ENCODE data around the gene MVD. TPM values are rescaled to one million over a fixed set of nuclear protein-coding genes. Genes with fewer than 3 reads are reported as not detected.

MVD gene, protein sequence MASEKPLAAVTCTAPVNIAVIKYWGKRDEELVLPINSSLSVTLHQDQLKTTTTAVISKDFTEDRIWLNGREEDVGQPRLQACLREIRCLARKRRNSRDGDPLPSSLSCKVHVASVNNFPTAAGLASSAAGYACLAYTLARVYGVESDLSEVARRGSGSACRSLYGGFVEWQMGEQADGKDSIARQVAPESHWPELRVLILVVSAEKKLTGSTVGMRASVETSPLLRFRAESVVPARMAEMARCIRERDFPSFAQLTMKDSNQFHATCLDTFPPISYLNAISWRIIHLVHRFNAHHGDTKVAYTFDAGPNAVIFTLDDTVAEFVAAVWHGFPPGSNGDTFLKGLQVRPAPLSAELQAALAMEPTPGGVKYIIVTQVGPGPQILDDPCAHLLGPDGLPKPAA
- total RNA-seq (ENCODE audit: low replicate concordance), result 59.0 and 60.6 TPM in 2 replicates
- long read RNA-seq, transcript MVD-201 (10 exons, 1,823 nt), result major isoform, 34 of 38 reads
- long read RNA-seq, partial matches to known transcripts, result 1 of 38 reads
- long read RNA-seq, other reads (novel, unspliced or antisense), result 2 of 38 reads

DNA sequence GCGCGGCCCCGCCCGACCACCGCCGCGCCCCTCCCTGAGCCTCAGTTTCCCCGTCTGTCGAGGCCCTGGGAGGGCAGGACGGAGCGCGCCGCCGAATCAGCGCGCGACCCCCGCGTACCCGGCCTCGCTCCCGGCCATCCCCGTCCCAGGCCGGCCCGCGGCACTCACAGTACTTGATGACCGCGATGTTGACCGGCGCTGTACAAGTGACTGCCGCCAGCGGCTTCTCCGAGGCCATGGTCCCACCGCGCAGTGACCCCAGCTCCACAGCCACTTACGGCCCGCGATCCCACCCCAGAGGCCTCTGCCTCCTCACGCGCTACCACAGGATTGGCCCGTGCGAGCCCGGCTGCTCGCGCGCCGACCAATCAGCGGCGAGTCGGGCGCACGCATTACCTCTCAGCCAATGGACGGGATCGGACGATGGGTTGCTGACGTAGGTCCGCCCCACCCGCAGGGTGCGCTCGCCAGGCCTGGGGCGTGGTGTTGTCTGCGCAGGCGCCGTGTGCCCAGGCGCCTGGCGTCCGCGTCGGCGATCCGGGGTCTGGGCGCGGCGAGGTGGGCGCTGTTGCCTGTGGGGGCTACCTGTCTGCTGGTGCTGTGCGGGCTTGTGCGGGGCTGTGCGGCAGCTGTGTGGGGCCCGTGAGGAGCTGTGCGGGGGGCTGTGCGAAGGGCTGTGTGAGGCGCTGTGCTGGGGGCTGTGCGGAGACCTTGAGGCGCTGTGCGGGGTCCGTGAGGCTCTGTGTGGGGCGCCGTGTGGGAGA is at the start of gene MVD:
TSS of gene MVD (minus strand) at position 249 of the 764 bp plus-strand sequence. CDS start at position 238, 11 bp downstream.
- TF ChIP-seq, protein P1, sequence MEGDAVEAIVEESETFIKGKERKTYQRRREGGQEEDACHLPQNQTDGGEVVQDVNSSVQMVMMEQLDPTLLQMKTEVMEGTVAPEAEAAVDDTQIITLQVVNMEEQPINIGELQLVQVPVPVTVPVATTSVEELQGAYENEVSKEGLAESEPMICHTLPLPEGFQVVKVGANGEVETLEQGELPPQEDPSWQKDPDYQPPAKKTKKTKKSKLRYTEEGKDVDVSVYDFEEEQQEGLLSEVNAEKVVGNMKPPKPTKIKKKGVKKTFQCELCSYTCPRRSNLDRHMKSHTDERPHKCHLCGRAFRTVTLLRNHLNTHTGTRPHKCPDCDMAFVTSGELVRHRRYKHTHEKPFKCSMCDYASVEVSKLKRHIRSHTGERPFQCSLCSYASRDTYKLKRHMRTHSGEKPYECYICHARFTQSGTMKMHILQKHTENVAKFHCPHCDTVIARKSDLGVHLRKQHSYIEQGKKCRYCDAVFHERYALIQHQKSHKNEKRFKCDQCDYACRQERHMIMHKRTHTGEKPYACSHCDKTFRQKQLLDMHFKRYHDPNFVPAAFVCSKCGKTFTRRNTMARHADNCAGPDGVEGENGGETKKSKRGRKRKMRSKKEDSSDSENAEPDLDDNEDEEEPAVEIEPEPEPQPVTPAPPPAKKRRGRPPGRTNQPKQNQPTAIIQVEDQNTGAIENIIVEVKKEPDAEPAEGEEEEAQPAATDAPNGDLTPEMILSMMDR (conservative IDR thresholded peaks at IDR 0.05), result no peak
- peak; percentile 98 for DNase-seq (ENCODE audit: extremely low spot score, unreplicated experiment)

DNA sequence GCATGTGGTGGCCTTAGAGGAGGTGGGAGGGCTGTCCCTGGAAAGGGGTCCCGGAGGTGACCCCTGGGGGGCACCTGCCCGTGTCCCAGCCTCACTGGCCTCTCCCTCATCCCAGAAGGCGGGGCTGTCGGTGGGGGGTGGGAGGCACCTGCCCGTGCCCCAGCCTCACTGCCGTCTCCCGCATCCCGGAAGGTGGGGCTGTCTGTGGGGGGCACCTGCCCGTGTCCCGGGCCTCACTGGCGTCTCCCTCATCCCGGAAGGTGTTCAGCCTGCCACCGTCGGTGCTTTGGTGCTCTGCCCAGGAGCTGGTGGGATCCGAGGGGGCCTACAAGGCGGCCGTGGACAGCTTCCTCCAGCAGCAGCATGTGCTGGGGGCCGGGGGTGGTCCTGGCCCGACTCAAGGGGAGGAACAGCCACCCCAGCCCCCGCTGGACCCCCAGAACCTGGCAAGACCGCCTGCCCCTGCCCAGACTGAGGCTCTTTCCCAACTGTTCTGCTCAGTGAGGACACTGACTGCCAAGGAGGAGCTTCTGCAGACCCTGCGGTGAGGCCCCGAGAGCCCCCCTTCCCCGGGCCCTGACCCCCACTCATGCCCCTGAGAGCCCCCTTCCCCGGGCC is 49.6 kb upstream of the MVD start:
- H3K27ac Mint-ChIP-seq, result no peak overlapping the region
- DNase-seq (ENCODE audit: extremely low spot score, unreplicated experiment), result no peak
- H3K9me3 Mint-ChIP-seq, result no peaks in the 10 kb centered on the region
- peaks cover 1% of the 10 kb centered on the region for H3K4me1 Mint-ChIP-seq (ENCODE audit: unreplicated experiment)
- no peaks in the 10 kb centered on the region for H3K27me3 Mint-ChIP-seq
- no peak overlapping the region for H3K4me3 Mint-ChIP-seq
- H3K36me3 Mint-ChIP-seq, result no peaks in the 10 kb centered on the region
- TF ChIP-seq, protein P1 (conservative IDR thresholded peaks at IDR 0.05), result no peak

More for the DNA sequence above, at the start of gene MVD:
- no peaks in the 10 kb centered on the region for H3K36me3 Mint-ChIP-seq
- peak within 1 kb of the TSS; percentile 93 for H3K27ac Mint-ChIP-seq
- H3K4me3 Mint-ChIP-seq, result peak within 1 kb of the TSS; percentile 93
- peaks cover 7% of the 10 kb centered on the region for H3K4me1 Mint-ChIP-seq (ENCODE audit: unreplicated experiment)
- H3K9me3 Mint-ChIP-seq, result no peaks in the 10 kb centered on the region
- no peaks in the 10 kb centered on the region for H3K27me3 Mint-ChIP-seq

DNA sequence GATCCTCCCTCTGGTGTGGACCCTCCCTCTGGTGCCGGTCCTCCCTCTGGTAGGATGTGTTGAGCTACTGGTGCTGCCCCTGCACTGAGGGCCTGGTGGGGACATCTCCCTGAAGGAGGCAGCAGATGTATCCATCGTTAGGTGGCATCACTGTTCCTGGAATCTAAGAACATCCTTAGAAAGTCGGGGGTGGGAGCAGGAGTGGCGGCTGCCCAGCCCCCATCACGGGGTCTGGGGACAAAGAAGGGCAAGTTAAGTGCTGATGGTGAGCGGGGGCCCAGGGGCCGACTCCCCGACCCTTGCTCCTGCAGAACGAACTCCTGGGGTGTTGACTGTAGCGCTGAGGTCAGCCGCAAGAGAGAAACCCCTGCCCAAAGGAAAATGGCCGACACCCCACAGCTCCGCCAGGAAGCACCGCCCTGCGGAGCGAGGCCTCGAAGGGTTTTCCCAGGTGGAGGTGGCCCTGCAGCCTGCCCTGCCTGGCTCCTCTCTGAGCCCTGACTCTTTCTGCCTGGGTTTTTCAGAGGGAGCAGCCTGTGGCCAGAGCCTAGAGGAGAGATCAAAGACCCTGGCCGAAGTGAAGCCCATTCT is 49.0 kb upstream of the MVD start:
- peaks cover 7% of the 10 kb centered on the region for H3K4me1 Mint-ChIP-seq (ENCODE audit: unreplicated experiment)
- H3K27ac Mint-ChIP-seq, result no peak overlapping the region
- TF ChIP-seq, protein P1 (conservative IDR thresholded peaks at IDR 0.05), result no peak
- no peaks in the 10 kb centered on the region for H3K27me3 Mint-ChIP-seq
- no peak overlapping the region for H3K4me3 Mint-ChIP-seq
- no peaks in the 10 kb centered on the region for H3K36me3 Mint-ChIP-seq
- no peak for DNase-seq (ENCODE audit: extremely low spot score, unreplicated experiment)
- no peaks in the 10 kb centered on the region for H3K9me3 Mint-ChIP-seq

DNA sequence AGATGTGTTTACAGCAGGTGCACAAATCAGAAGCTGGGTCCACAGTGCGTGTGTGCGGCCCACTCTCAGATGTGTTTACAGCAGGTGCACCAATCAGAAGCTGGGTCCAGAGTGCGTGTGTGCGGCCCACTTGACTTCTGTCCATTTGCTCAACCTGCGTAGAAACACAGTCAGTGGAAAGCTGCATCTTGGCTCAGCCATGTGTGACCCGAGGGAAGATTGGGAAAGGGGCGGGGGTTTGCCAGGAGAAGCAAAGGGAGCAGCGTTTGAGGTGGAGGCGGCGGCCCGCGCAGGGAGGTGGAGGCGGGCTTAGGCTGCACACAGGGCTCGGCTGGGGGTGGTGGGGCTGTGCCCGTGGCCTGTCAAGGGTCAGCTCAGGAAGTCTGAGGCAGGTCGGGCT is 47.7 kb upstream of the MVD start:
- TF ChIP-seq, protein P1 (conservative IDR thresholded peaks at IDR 0.05), result no peak
- Mint-ChIP-seq H3K36me3 (no peaks in the 10 kb centered on the region), H3K27me3 (no peaks in the 10 kb centered on the region), H3K4me1 (ENCODE audit: unreplicated experiment) (peaks cover 7% of the 10 kb centered on the region), H3K4me3 (no peak overlapping the region), H3K27ac (no peak overlapping the region), H3K9me3 (no peaks in the 10 kb centered on the region)
- no peak for DNase-seq (ENCODE audit: extremely low spot score, unreplicated experiment)
